ENCODE results near the gene FBXL13.
"Not testable (repeated sequence)": the region's sequence is repeated elsewhere in the genome, so short reads cannot be mapped to it uniquely, and the experiment has no call there.

The FBXL13 gene

GRCh38 chr7:103078226-103078625 lies 3.6 kb upstream of the FBXL13 start:
- not testable (repeated sequence) for DNase-seq

GRCh38 chr7:103077318-103077717 lies 2.7 kb upstream of the FBXL13 start:
- DNase-seq, result no peak

GRCh38 chr7:103076764-103077163 lies 2.2 kb upstream of the FBXL13 start:
- DNase-seq, result no peak

- peak; percentile 71 for DNase-seq
Observed at GRCh38 chr7:103075337-103075918, 832 bp upstream of the FBXL13 start.

- no peak for DNase-seq
Observed at GRCh38 chr7:103073989-103074518, 542 bp downstream of the FBXL13 start.

GRCh38 chr7:103071000-103071399 lies 3.6 kb downstream of the FBXL13 start:
- no peak for DNase-seq

GRCh38 chr7:103068414-103069403 lies 5.9 kb downstream of the FBXL13 start:
- DNase-seq, result no peak

GRCh38 chr7:103065667-103066066 lies 8.9 kb downstream of the FBXL13 start:
- no peak for DNase-seq

- no peak for DNase-seq
Observed at GRCh38 chr7:103063895-103064294, 10.7 kb downstream of the FBXL13 start.

- DNase-seq, result no peak
Observed at GRCh38 chr7:103059471-103059870, 15.1 kb downstream of the FBXL13 start.

GRCh38 chr7:103058122-103058521 lies 16.5 kb downstream of the FBXL13 start:
- no peak for DNase-seq

GRCh38 chr7:103056006-103056405 lies 18.6 kb downstream of the FBXL13 start:
- DNase-seq, result not testable (repeated sequence)

GRCh38 chr7:103051519-103051918 lies 23.1 kb downstream of the FBXL13 start:
- no peak for DNase-seq

- no peak for DNase-seq
Observed at GRCh38 chr7:103048833-103049232, 25.8 kb downstream of the FBXL13 start.

- not testable (repeated sequence) for DNase-seq
Observed at GRCh38 chr7:103041815-103042214, 32.8 kb downstream of the FBXL13 start.

GRCh38 chr7:103037823-103038739 lies 36.5 kb downstream of the FBXL13 start:
- not testable (repeated sequence) for DNase-seq

GRCh38 chr7:103037476-103037822 lies 37.1 kb downstream of the FBXL13 start:
- DNase-seq, result no peak

GRCh38 chr7:103034318-103034717 lies 40.3 kb downstream of the FBXL13 start:
- DNase-seq, result not testable (repeated sequence)

- DNase-seq, result no peak
Observed at GRCh38 chr7:103031781-103032180, 42.8 kb downstream of the FBXL13 start.

GRCh38 chr7:103031024-103031423 lies 43.6 kb downstream of the FBXL13 start:
- no peak for DNase-seq

GRCh38 chr7:103025341-103025740 lies 49.3 kb downstream of the FBXL13 start:
- DNase-seq, result no peak

GRCh38 chr7:103023578-103023977 lies 51.0 kb downstream of the FBXL13 start:
- DNase-seq, result not testable (repeated sequence)

GRCh38 chr7:103021490-103021889 lies 53.1 kb downstream of the FBXL13 start:
- DNase-seq, result not testable (repeated sequence)

Data from right hindlimb (tissue), 1 donor.